ENCODE results near the gene FADS3. TPM values are rescaled to one million over a fixed set of nuclear protein-coding genes. Genes with fewer than 3 reads are reported as not detected.

Gene FADS3, protein sequence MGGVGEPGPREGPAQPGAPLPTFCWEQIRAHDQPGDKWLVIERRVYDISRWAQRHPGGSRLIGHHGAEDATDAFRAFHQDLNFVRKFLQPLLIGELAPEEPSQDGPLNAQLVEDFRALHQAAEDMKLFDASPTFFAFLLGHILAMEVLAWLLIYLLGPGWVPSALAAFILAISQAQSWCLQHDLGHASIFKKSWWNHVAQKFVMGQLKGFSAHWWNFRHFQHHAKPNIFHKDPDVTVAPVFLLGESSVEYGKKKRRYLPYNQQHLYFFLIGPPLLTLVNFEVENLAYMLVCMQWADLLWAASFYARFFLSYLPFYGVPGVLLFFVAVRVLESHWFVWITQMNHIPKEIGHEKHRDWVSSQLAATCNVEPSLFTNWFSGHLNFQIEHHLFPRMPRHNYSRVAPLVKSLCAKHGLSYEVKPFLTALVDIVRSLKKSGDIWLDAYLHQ
- 47.4 to 50.0 TPM (median 49.3 TPM) in 3 replicates for total RNA-seq (2021)
- percentile 50 among the genes with signal in this experiment for Bru-seq, nascent RNA
- long read RNA-seq, experiment 1, transcript FADS3-201 (12 exons, 1,779 nt), result major isoform, 144 of 269 reads
- long read RNA-seq, experiment 1, partial matches to known transcripts, result 11 of 269 reads
- long read RNA-seq, experiment 1, other reads (novel, unspliced or antisense), result 112 of 269 reads
- long read RNA-seq, experiment 2, transcript FADS3-201 (12 exons, 1,779 nt), result major isoform, 13 of 41 reads
- long read RNA-seq, experiment 2, partial matches to known transcripts, result 13 of 41 reads
- long read RNA-seq, experiment 2, other reads (novel, unspliced or antisense), result 14 of 41 reads
- long read RNA-seq, experiment 3, partial matches to known transcripts, result 1 of 3 reads
- long read RNA-seq, experiment 3, other reads (novel, unspliced or antisense), result 2 of 3 reads

DNA sequence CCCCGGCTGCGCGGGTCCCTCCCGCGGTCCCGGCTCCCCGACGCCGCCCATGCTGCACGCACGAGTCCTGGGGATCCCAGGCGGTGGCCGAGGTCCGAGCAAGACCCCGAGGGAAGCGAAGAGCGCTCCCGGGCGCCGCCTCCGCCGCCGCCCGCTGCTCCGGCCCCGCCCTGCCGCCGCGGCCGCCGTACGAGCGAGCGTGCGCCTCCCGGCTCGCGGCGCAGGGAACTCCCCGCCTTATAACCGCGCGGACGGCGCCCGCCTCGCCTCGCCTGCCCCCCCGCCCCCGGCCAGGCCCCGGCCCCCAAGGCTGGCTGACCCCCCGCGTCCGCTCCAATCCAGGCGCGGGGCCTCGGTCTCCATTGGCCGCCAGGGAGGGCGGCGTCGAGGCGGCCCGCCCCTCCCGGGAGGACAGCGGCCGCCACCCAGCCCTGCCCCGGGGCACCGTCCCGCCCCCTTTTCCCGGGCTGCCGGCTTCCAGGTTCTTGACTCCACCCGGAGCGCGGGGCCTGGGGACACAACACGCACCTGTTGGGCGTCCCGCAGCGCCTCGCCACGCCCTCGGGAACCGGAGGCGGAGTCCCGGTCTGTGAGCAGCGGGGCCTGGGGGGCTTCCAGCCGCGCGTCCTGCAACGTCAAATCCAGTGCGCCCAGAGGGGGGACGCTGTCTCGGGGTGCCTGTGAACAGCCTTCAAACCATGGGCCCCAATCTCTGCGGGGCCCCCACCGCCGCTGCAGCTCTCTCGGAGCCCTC is at the start of gene FADS3:
Gene FADS3 (minus strand): TSS at position 215 of the 754 bp plus-strand sequence. CDS start 164 bp downstream, at position 51.
- peaks cover 3% of the 10 kb centered on the region for H3K4me1 Mint-ChIP-seq
- H3K27ac Mint-ChIP-seq, result no peak within 1 kb of the TSS
- H3K27me3 Mint-ChIP-seq (ENCODE audit: low read depth), result 0 out of 2 replicates have a peak, but pooled peaks cover 4% of the 10 kb centered on the region
- ChIA-PET POLR2A (interaction anchor here (1.5 kb wide), 1 partner anchor 19 kb away, joined by 4 read pairs; no protein-coding TSS in a partner anchor), CTCF (interaction anchor here (1.0 to 2.5 kb wide), 7 partner anchors 7 to 216 kb away, joined by 3 to 13 read pairs (median 5); no protein-coding TSS in a partner anchor)
- peak within 1 kb of the TSS; percentile 69 for H3K4me3 Mint-ChIP-seq
- H3K36me3 Mint-ChIP-seq, result no peaks in the 10 kb centered on the region; the same call in 1 of the 2 replicates
- H3K9me3 Mint-ChIP-seq, result no peaks in the 10 kb centered on the region; the same call in 1 of the 2 replicates
- DNase-seq (ENCODE audit: low spot score), result peak; percentile 88
- ATAC-seq, result peak; percentile 85
- no peak for TF ChIP-seq ZBTB21 (CRISPR knock-in tag; IDR thresholded peaks at IDR 0.05; ENCODE audit: borderline replicate concordance)
- TF ChIP-seq TEAD4 (CRISPR knock-in tag; IDR thresholded peaks at IDR 0.05), result no peak
- no peak for TF ChIP-seq CBFB (CRISPR knock-in tag; IDR thresholded peaks at IDR 0.05; ENCODE audit: low read depth)
- TF ChIP-seq, protein P1, sequence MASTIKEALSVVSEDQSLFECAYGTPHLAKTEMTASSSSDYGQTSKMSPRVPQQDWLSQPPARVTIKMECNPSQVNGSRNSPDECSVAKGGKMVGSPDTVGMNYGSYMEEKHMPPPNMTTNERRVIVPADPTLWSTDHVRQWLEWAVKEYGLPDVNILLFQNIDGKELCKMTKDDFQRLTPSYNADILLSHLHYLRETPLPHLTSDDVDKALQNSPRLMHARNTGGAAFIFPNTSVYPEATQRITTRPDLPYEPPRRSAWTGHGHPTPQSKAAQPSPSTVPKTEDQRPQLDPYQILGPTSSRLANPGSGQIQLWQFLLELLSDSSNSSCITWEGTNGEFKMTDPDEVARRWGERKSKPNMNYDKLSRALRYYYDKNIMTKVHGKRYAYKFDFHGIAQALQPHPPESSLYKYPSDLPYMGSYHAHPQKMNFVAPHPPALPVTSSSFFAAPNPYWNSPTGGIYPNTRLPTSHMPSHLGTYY (CRISPR knock-in tag; IDR thresholded peaks at IDR 0.05), result no peak
- TF ChIP-seq SP1 (CRISPR knock-in tag; conservative IDR thresholded peaks at IDR 0.05), result peak; percentile 27; the same call in 1 of the 2 replicates
- TF ChIP-seq ZNF416 (CRISPR knock-in tag; IDR thresholded peaks at IDR 0.05), result no peak
- no peak for TF ChIP-seq ZNF671 (CRISPR knock-in tag; IDR thresholded peaks at IDR 0.05)
- TF ChIP-seq, protein P2, sequence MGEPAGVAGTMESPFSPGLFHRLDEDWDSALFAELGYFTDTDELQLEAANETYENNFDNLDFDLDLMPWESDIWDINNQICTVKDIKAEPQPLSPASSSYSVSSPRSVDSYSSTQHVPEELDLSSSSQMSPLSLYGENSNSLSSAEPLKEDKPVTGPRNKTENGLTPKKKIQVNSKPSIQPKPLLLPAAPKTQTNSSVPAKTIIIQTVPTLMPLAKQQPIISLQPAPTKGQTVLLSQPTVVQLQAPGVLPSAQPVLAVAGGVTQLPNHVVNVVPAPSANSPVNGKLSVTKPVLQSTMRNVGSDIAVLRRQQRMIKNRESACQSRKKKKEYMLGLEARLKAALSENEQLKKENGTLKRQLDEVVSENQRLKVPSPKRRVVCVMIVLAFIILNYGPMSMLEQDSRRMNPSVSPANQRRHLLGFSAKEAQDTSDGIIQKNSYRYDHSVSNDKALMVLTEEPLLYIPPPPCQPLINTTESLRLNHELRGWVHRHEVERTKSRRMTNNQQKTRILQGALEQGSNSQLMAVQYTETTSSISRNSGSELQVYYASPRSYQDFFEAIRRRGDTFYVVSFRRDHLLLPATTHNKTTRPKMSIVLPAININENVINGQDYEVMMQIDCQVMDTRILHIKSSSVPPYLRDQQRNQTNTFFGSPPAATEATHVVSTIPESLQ (CRISPR knock-in tag; IDR thresholded peaks at IDR 0.05), result no peak
- peak; percentile 76; the same call in 1 of the 2 replicates for TF ChIP-seq RELA (CRISPR knock-in tag; IDR thresholded peaks at IDR 0.05; ENCODE audit: borderline replicate concordance)
- TF ChIP-seq CREB1 (CRISPR knock-in tag; IDR thresholded peaks at IDR 0.05), result no peak
- TF ChIP-seq, protein P3, sequence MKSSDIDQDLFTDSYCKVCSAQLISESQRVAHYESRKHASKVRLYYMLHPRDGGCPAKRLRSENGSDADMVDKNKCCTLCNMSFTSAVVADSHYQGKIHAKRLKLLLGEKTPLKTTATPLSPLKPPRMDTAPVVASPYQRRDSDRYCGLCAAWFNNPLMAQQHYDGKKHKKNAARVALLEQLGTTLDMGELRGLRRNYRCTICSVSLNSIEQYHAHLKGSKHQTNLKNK (CRISPR knock-in tag; IDR thresholded peaks at IDR 0.05), result no peak
- TF ChIP-seq ZNF423 (CRISPR knock-in tag; IDR thresholded peaks at IDR 0.05), result peak; percentile 82
- no peak for TF ChIP-seq NR1H2 (CRISPR knock-in tag; IDR thresholded peaks at IDR 0.05)
- TF ChIP-seq GRHL2 (CRISPR knock-in tag; IDR thresholded peaks at IDR 0.05; ENCODE audit: insufficient replicate concordance, severe bottlenecking), result no peak
- TF ChIP-seq, protein P4, sequence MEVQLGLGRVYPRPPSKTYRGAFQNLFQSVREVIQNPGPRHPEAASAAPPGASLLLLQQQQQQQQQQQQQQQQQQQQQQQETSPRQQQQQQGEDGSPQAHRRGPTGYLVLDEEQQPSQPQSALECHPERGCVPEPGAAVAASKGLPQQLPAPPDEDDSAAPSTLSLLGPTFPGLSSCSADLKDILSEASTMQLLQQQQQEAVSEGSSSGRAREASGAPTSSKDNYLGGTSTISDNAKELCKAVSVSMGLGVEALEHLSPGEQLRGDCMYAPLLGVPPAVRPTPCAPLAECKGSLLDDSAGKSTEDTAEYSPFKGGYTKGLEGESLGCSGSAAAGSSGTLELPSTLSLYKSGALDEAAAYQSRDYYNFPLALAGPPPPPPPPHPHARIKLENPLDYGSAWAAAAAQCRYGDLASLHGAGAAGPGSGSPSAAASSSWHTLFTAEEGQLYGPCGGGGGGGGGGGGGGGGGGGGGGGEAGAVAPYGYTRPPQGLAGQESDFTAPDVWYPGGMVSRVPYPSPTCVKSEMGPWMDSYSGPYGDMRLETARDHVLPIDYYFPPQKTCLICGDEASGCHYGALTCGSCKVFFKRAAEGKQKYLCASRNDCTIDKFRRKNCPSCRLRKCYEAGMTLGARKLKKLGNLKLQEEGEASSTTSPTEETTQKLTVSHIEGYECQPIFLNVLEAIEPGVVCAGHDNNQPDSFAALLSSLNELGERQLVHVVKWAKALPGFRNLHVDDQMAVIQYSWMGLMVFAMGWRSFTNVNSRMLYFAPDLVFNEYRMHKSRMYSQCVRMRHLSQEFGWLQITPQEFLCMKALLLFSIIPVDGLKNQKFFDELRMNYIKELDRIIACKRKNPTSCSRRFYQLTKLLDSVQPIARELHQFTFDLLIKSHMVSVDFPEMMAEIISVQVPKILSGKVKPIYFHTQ (CRISPR knock-in tag; IDR thresholded peaks at IDR 0.05), result no peak
- TF ChIP-seq, protein P5, sequence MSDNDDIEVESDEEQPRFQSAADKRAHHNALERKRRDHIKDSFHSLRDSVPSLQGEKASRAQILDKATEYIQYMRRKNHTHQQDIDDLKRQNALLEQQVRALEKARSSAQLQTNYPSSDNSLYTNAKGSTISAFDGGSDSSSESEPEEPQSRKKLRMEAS (CRISPR knock-in tag; IDR thresholded peaks at IDR 0.05), result peak; percentile 29; the same call in 1 of the 2 replicates
- no peak for TF ChIP-seq ZNF138 (CRISPR knock-in tag; conservative IDR thresholded peaks at IDR 0.05)
- no peak for TF ChIP-seq MXD4 (CRISPR knock-in tag; IDR thresholded peaks at IDR 0.05; ENCODE audit: borderline replicate concordance)
- TF ChIP-seq, protein P6, sequence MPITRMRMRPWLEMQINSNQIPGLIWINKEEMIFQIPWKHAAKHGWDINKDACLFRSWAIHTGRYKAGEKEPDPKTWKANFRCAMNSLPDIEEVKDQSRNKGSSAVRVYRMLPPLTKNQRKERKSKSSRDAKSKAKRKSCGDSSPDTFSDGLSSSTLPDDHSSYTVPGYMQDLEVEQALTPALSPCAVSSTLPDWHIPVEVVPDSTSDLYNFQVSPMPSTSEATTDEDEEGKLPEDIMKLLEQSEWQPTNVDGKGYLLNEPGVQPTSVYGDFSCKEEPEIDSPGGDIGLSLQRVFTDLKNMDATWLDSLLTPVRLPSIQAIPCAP (CRISPR knock-in tag; IDR thresholded peaks at IDR 0.05), result no peak
- TF ChIP-seq OVOL2 (CRISPR knock-in tag; IDR thresholded peaks at IDR 0.05; ENCODE audit: borderline replicate concordance), result no peak
- TF ChIP-seq, protein P7, sequence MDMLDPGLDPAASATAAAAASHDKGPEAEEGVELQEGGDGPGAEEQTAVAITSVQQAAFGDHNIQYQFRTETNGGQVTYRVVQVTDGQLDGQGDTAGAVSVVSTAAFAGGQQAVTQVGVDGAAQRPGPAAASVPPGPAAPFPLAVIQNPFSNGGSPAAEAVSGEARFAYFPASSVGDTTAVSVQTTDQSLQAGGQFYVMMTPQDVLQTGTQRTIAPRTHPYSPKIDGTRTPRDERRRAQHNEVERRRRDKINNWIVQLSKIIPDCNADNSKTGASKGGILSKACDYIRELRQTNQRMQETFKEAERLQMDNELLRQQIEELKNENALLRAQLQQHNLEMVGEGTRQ (CRISPR knock-in tag; IDR thresholded peaks at IDR 0.05), result no peak
- TF ChIP-seq FOXK1 (CRISPR knock-in tag; IDR thresholded peaks at IDR 0.05), result peak; percentile 30; the same call in 1 of the 2 replicates
- TF ChIP-seq TEAD1 (CRISPR knock-in tag; IDR thresholded peaks at IDR 0.05), result no peak
- TF ChIP-seq, protein P8, sequence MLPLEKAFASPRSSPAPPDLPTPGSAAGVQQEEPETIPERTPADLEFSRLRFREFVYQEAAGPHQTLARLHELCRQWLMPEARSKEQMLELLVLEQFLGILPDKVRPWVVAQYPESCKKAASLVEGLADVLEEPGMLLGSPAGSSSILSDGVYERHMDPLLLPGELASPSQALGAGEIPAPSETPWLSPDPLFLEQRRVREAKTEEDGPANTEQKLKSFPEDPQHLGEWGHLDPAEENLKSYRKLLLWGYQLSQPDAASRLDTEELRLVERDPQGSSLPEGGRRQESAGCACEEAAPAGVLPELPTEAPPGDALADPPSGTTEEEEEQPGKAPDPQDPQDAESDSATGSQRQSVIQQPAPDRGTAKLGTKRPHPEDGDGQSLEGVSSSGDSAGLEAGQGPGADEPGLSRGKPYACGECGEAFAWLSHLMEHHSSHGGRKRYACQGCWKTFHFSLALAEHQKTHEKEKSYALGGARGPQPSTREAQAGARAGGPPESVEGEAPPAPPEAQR (CRISPR knock-in tag; IDR thresholded peaks at IDR 0.05), result no peak
